HTERT RPE-1 (cell line): ENCODE data around the gene PKNOX2.

Source experiments
- in situ Hi-C: fragments of 300-500 bp; cut with MboI; formaldehyde crosslinking; loops from 4 replicates; pipeline ENCODE4 v1.14.3; 2020; ENCODE audit warnings: low sequenced_read_pairs

The PKNOX2 gene

GRCh38 chr11:125164422-125165110 is at the start of gene PKNOX2:
Gene PKNOX2 (plus strand): TSS chr11:125164751. CDS start chr11:125351306, 186,555 bp downstream.
- in situ Hi-C loops, result no loop called here

GRCh38 chr11:125117429-125117828 is 47.1 kb upstream of the PKNOX2 start:
- in situ Hi-C loops, result no loop called here

- in situ Hi-C loops, result no loop called here
Measured at GRCh38 chr11:125123194-125123946, 41.2 kb upstream of the PKNOX2 start.

GRCh38 chr11:125123947-125124617 is 40.5 kb upstream of the PKNOX2 start:
- in situ Hi-C loops, result no loop called here

- in situ Hi-C loops, result no loop called here
Measured at GRCh38 chr11:125124618-125124992, 39.9 kb upstream of the PKNOX2 start.

GRCh38 chr11:125128450-125128849 is 36.1 kb upstream of the PKNOX2 start:
- in situ Hi-C loops, result no loop called here

GRCh38 chr11:125129316-125129993 is 35.1 kb upstream of the PKNOX2 start:
- in situ Hi-C loops, result no loop called here

GRCh38 chr11:125132071-125132470 is 32.5 kb upstream of the PKNOX2 start:
- in situ Hi-C loops, result no loop called here

GRCh38 chr11:125132596-125132995 is 32.0 kb upstream of the PKNOX2 start:
- in situ Hi-C loops, result no loop called here

- in situ Hi-C loops, result no loop called here
Measured at GRCh38 chr11:125136001-125136400, 28.6 kb upstream of the PKNOX2 start.

- in situ Hi-C loops, result no loop called here
Measured at GRCh38 chr11:125138966-125139365, 25.6 kb upstream of the PKNOX2 start.

GRCh38 chr11:125139778-125140177 is 24.8 kb upstream of the PKNOX2 start:
- in situ Hi-C loops, result no loop called here

- in situ Hi-C loops, result no loop called here
Measured at GRCh38 chr11:125140233-125140632, 24.3 kb upstream of the PKNOX2 start.

GRCh38 chr11:125141178-125141577 is 23.4 kb upstream of the PKNOX2 start:
- in situ Hi-C loops, result no loop called here

- in situ Hi-C loops, result no loop called here
Measured at GRCh38 chr11:125141686-125142535, 22.6 kb upstream of the PKNOX2 start.

GRCh38 chr11:125146232-125146631 is 18.3 kb upstream of the PKNOX2 start:
- in situ Hi-C loops, result no loop called here

- in situ Hi-C loops, result no loop called here
Measured at GRCh38 chr11:125147280-125147679, 17.3 kb upstream of the PKNOX2 start.

GRCh38 chr11:125148011-125148410 is 16.5 kb upstream of the PKNOX2 start:
- in situ Hi-C loops, result no loop called here

GRCh38 chr11:125148743-125149142 is 15.8 kb upstream of the PKNOX2 start:
- in situ Hi-C loops, result no loop called here

- in situ Hi-C loops, result no loop called here
Measured at GRCh38 chr11:125153837-125154236, 10.7 kb upstream of the PKNOX2 start.
